ENCODE results near the gene TANGO6. TPM values are rescaled to one million over a fixed set of nuclear protein-coding genes. Genes with fewer than 3 reads are reported as not detected.

Gene TANGO6
- polyA plus RNA-seq, 2 of the 4 experiments (the other 2 are of a cell fraction): 8.1 to 19.5 TPM

- no peak for DNase-seq (ENCODE audit: low read depth in 1 of 2, low spot score in 1 of 2)
- no peak for ATAC-seq
- peak; percentile 43 for FAIRE-seq
- ChIA-PET POLR2A (no interaction called here), CTCF (interaction anchor here (0.7 kb wide), 1 partner anchor 174 kb away, joined by 5 read pairs; no protein-coding TSS in a partner anchor)
- Histone ChIP-seq H3K27ac (no peak overlapping the region), H3K9me3 (no peaks in the 10 kb centered on the region), H3K4me1 (no peaks in the 10 kb centered on the region), H3K4me3 (no peak overlapping the region), H3K4me2 (no peak overlapping the region)
- no peak for TF ChIP-seq CEBPB (IDR thresholded peaks at IDR 0.05)
- 96% methylated on average over 4 of the region's 4 CpGs for WGBS (ENCODE audit: missing lambda C conversion rate)
Measured at GRCh38 chr16:68875871-68876270, 32.5 kb downstream of the TANGO6 start.

GRCh38 chr16:68883685-68884084 lies 40.4 kb downstream of the TANGO6 start:
- H3K9me3 ChIP-seq: no peaks in the 10 kb centered on the region
- 94% methylated on average over 6 of the region's 6 CpGs for WGBS (ENCODE audit: missing lambda C conversion rate)
- no peak overlapping the region for H3K4me3 ChIP-seq
- ATAC-seq (no peak), DNase-seq (ENCODE audit: low read depth in 1 of 2, low spot score in 1 of 2) (no peak), FAIRE-seq (peak; percentile 13)
- H3K27ac ChIP-seq: no peak overlapping the region
- TF ChIP-seq E2F6 (IDR thresholded peaks at IDR 0.05; ENCODE audit: borderline replicate concordance, low read depth): no peak
- no peak for TF ChIP-seq EHF (CRISPR knock-in tag; IDR thresholded peaks at IDR 0.05)
- no peak for TF ChIP-seq SMC3 (IDR thresholded peaks at IDR 0.05)
- TF ChIP-seq, protein P1, sequence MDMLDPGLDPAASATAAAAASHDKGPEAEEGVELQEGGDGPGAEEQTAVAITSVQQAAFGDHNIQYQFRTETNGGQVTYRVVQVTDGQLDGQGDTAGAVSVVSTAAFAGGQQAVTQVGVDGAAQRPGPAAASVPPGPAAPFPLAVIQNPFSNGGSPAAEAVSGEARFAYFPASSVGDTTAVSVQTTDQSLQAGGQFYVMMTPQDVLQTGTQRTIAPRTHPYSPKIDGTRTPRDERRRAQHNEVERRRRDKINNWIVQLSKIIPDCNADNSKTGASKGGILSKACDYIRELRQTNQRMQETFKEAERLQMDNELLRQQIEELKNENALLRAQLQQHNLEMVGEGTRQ (IDR thresholded peaks at IDR 0.05): no peak
- no peak for TF ChIP-seq FOSL2 (IDR thresholded peaks at IDR 0.05)
- TF ChIP-seq FOSL2 (CRISPR knock-in tag; IDR thresholded peaks at IDR 0.05): no peak
- no peak for TF ChIP-seq MAFK (IDR thresholded peaks at IDR 0.05; ENCODE audit: partially characterized antibody)
- no peak for TF ChIP-seq SREBF2 (IDR thresholded peaks at IDR 0.05)
- TF ChIP-seq CHD4 (IDR thresholded peaks at IDR 0.05; ENCODE audit: borderline replicate concordance): no peak
- no peak for TF ChIP-seq MAZ (IDR thresholded peaks at IDR 0.05; ENCODE audit: borderline replicate concordance, low read depth, low read length)
- TF ChIP-seq TP53 (CRISPR knock-in tag; IDR thresholded peaks at IDR 0.05): no peak
- no peak for TF ChIP-seq CBX2 (IDR thresholded peaks at IDR 0.05; ENCODE audit: borderline replicate concordance, low read depth)
- TF ChIP-seq CBX8 (IDR thresholded peaks at IDR 0.05): no peak
- CTCF ChIA-PET: no interaction called here
- no peak overlapping the region for H3K4me2 ChIP-seq
- H3K4me1 ChIP-seq: peaks cover 2% of the 10 kb centered on the region; the same call in 1 of the 3 replicates
- POLR2A ChIA-PET: no interaction called here

DNA sequence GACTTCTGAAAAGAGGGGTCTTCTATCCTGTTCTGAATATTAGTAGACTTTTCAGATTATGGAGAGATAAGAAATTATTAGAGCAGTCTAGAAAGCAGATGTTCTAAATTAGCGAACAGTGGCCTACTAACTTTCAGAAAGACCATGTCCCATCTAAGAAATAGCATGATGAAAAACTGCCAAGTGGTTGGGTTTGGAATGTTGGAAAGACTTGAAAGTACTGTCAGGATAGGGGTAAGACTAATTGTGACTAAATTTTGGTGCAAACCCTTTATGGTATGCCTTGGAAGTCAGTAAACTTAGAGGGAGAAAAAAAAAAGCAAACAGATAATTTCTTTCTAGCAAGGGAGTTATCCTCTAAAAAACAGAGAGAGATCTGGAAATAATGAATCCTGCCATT lies 41.1 kb downstream of the TANGO6 start:
- DNase-seq (ENCODE audit: low read depth in 1 of 2, low spot score in 1 of 2): no peak
- no peak for FAIRE-seq
- H3K9me3 ChIP-seq: no peaks in the 10 kb centered on the region
- ChIA-PET POLR2A (no interaction called here), CTCF (no interaction called here)
- no peak overlapping the region for H3K4me3 ChIP-seq
- H3K27ac ChIP-seq: no peak overlapping the region
- 97% methylated on average over 1 of the region's 1 CpG for WGBS (ENCODE audit: missing lambda C conversion rate)
- no peak overlapping the region for H3K4me2 ChIP-seq
- TF ChIP-seq HOXA7 (CRISPR knock-in tag; IDR thresholded peaks at IDR 0.05): no peak
- TF ChIP-seq EP300 (IDR thresholded peaks at IDR 0.05): no peak
- TF ChIP-seq TFCP2L1 (CRISPR knock-in tag; IDR thresholded peaks at IDR 0.05): no peak
- no peak for TF ChIP-seq HOXB13 (CRISPR knock-in tag; IDR thresholded peaks at IDR 0.05; ENCODE audit: low read depth)
- TF ChIP-seq FOSB (CRISPR knock-in tag; IDR thresholded peaks at IDR 0.05): no peak
- TF ChIP-seq SMC3 (IDR thresholded peaks at IDR 0.05): no peak
- no peak for TF ChIP-seq HOXB5 (CRISPR knock-in tag; IDR thresholded peaks at IDR 0.05)
- no peak for TF ChIP-seq NFE2L2 (conservative IDR thresholded peaks at IDR 0.05; ENCODE audit: low read length)
- TF ChIP-seq SREBF2 (IDR thresholded peaks at IDR 0.05): no peak
- TF ChIP-seq, protein P2, sequence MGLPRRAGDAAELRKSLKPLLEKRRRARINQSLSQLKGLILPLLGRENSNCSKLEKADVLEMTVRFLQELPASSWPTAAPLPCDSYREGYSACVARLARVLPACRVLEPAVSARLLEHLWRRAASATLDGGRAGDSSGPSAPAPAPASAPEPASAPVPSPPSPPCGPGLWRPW (IDR thresholded peaks at IDR 0.05): no peak
- no peak for TF ChIP-seq ESRRA (IDR thresholded peaks at IDR 0.05; ENCODE audit: borderline replicate concordance, low read length)
- no peak for TF ChIP-seq BHLHE40 (IDR thresholded peaks at IDR 0.05; ENCODE audit: low read depth, low read length)
- no peak for TF ChIP-seq ZNF302 (CRISPR knock-in tag; IDR thresholded peaks at IDR 0.05)
- TF ChIP-seq HEYL (CRISPR knock-in tag; IDR thresholded peaks at IDR 0.05): no peak
- TF ChIP-seq MAFK (IDR thresholded peaks at IDR 0.05; ENCODE audit: partially characterized antibody): no peak
- peaks cover 2% of the 10 kb centered on the region; the same call in 1 of the 3 replicates for H3K4me1 ChIP-seq
- ATAC-seq: no peak
